HEK293T (cell line): ENCODE measurements around the gene HCN1.

Experiments
- CTCF ChIA-PET: fragments of 350-600 bp; formaldehyde crosslinking; extraction: SDS; loops from one replicate; lab custom pipeline; 2021; ENCODE audit warnings: antibody characterized with exemption, inconsistent platforms; lab: Yijun Ruan, JAX
- POLR2A ChIA-PET: fragments of 350-600 bp; formaldehyde crosslinking; extraction: SDS; loops from one replicate; lab custom pipeline; 2020; ENCODE audit warnings: antibody characterized with exemption, inconsistent platforms; lab: Yijun Ruan, JAX
- DNase-seq: peaks from one replicate; pipeline ENCODE4 v3.0.0; 2012; ENCODE audit warnings: mixed read lengths; ENCODE audit errors: extremely low spot score
- ARNT ChIP-seq: fragments of 450-650 bp; IDR thresholded peaks from 2 replicates; pipeline ENCODE4 v1.6.1; 2017; ENCODE audit warnings: mild to moderate bottlenecking
- BHLHE40 ChIP-seq: fragments of 450-650 bp; IDR thresholded peaks from 2 replicates; pipeline ENCODE4 v1.6.1; 2016; ENCODE audit warnings: mild to moderate bottlenecking, moderate library complexity, borderline replicate concordance
- CTBP1 ChIP-seq: fragments of 450-650 bp; IDR thresholded peaks from 2 replicates; pipeline ENCODE4 v1.6.1; 2016; ENCODE audit warnings: borderline replicate concordance
- ELF4 ChIP-seq: fragments of 450-650 bp; IDR thresholded peaks from 2 replicates; pipeline ENCODE4 v1.6.1; 2017; ENCODE audit warnings: antibody characterized with exemption
- FOXA1 ChIP-seq: fragments of 450-650 bp; IDR thresholded peaks from 2 replicates; pipeline ENCODE4 v1.6.1; 2016; ENCODE audit warnings: mild to moderate bottlenecking
- FOXK2 ChIP-seq: fragments of 450-650 bp; IDR thresholded peaks from 2 replicates; pipeline ENCODE4 v1.6.1; 2016; ENCODE audit warnings: mild to moderate bottlenecking
- FOXM1 ChIP-seq: fragments of 450-650 bp; IDR thresholded peaks from 2 replicates; pipeline ENCODE4 v1.6.1; 2017; ENCODE audit warnings: mild to moderate bottlenecking, borderline replicate concordance
- HDGF ChIP-seq: fragments of 450-650 bp; IDR thresholded peaks from 2 replicates; pipeline ENCODE4 v1.6.1; 2017; ENCODE audit warnings: antibody characterized with exemption, borderline replicate concordance
- L3MBTL2 ChIP-seq: fragments of 450-650 bp; conservative IDR thresholded peaks from 2 replicates; pipeline ENCODE4 v1.6.1; 2016; ENCODE audit warnings: mild to moderate bottlenecking
- LEF1 ChIP-seq: fragments of 450-650 bp; IDR thresholded peaks from 2 replicates; pipeline ENCODE4 v1.6.1; 2017; ENCODE audit warnings: mild to moderate bottlenecking, borderline replicate concordance
- NFRKB ChIP-seq: fragments of 450-650 bp; IDR thresholded peaks from 2 replicates; pipeline ENCODE4 v1.6.1; 2016; ENCODE audit warnings: mild to moderate bottlenecking, moderate library complexity
- SP1 ChIP-seq: fragments of 450-650 bp; IDR thresholded peaks from 2 replicates; pipeline ENCODE4 v1.6.1; 2017
- SUZ12 ChIP-seq: fragments of 450-650 bp; IDR thresholded peaks from 2 replicates; pipeline ENCODE4 v1.6.1; 2016; ENCODE audit warnings: mild to moderate bottlenecking
- TARDBP ChIP-seq: fragments of 450-650 bp; IDR thresholded peaks from 2 replicates; pipeline ENCODE4 v1.6.1; 2016
- ZNF384 ChIP-seq: fragments of 450-650 bp; IDR thresholded peaks from 2 replicates; pipeline ENCODE4 v1.6.1; 2016
- TF ChIP-seq, protein P1 (sequence below): fragments of 450-650 bp; IDR thresholded peaks from 2 replicates; pipeline ENCODE4 v1.6.1; 2016

Gene HCN1

GRCh38 chr5:45622365-45622764, 73.8 kb downstream of the HCN1 start:
- CTCF ChIA-PET = interaction anchor here (0.6 kb wide), 1 partner anchor 18 kb away, joined by 3 read pairs; no protein-coding TSS in a partner anchor
- POLR2A ChIA-PET = no interaction called here
- TF ChIP-seq FOXK2 = no peak
- no peak for TF ChIP-seq TARDBP
- TF ChIP-seq ARNT = no peak
- TF ChIP-seq HDGF = no peak
- TF ChIP-seq L3MBTL2 = no peak
- TF ChIP-seq ZNF384 = no peak
- TF ChIP-seq, protein P1, sequence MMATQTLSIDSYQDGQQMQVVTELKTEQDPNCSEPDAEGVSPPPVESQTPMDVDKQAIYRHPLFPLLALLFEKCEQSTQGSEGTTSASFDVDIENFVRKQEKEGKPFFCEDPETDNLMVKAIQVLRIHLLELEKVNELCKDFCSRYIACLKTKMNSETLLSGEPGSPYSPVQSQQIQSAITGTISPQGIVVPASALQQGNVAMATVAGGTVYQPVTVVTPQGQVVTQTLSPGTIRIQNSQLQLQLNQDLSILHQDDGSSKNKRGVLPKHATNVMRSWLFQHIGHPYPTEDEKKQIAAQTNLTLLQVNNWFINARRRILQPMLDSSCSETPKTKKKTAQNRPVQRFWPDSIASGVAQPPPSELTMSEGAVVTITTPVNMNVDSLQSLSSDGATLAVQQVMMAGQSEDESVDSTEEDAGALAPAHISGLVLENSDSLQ = no peak
- TF ChIP-seq SUZ12 = no peak
- no peak for TF ChIP-seq FOXA1
- no peak for TF ChIP-seq BHLHE40
- no peak for TF ChIP-seq ELF4
- no peak for TF ChIP-seq LEF1
- TF ChIP-seq SP1 = no peak
- TF ChIP-seq CTBP1 = no peak
- no peak for TF ChIP-seq FOXM1
- TF ChIP-seq NFRKB = no peak
- DNase-seq = no peak

- DNase-seq = no peak
- TF ChIP-seq NFRKB = no peak
- no peak for TF ChIP-seq L3MBTL2
- TF ChIP-seq, protein P1 = no peak
- no peak for TF ChIP-seq SP1
- no peak for TF ChIP-seq ZNF384
- no peak for TF ChIP-seq FOXA1
- no peak for TF ChIP-seq ELF4
- no peak for TF ChIP-seq TARDBP
- no peak for TF ChIP-seq FOXM1
- TF ChIP-seq FOXK2 = no peak
- no peak for TF ChIP-seq BHLHE40
- TF ChIP-seq CTBP1 = no peak
- TF ChIP-seq HDGF = no peak
- no peak for TF ChIP-seq SUZ12
- TF ChIP-seq LEF1 = no peak
- no peak for TF ChIP-seq ARNT
- POLR2A ChIA-PET = no interaction called here
- CTCF ChIA-PET = no interaction called here
These were observed 78.2 kb downstream of the HCN1 start for GRCh38 chr5:45617859-45618416.

- CTCF ChIA-PET = no interaction called here
These were observed 86.5 kb downstream of the HCN1 start for GRCh38 chr5:45609661-45610060.

GRCh38 chr5:45604092-45604491, 92.1 kb downstream of the HCN1 start:
- TF ChIP-seq TARDBP (no peak), ARNT (no peak), FOXA1 (no peak), BHLHE40 (no peak), LEF1 (no peak), SP1 (no peak), NFRKB (no peak), SUZ12 (no peak)
- TF ChIP-seq, protein P1 = no peak
- ChIA-PET POLR2A (no interaction called here), CTCF (interaction anchor here (1.7 kb wide), 1 partner anchor 9 kb away, joined by 4 read pairs; no protein-coding TSS in a partner anchor)
- no peak for DNase-seq

More at GRCh38 chr5:45609661-45610060, 86.5 kb downstream of the HCN1 start:
- no peak for DNase-seq
- POLR2A ChIA-PET = no interaction called here
- TF ChIP-seq LEF1 (no peak), ZNF384 (no peak), HDGF (no peak), ARNT (no peak), FOXK2 (no peak), BHLHE40 (no peak), FOXM1 (no peak), CTBP1 (no peak), FOXA1 (no peak)
- TF ChIP-seq, protein P1 = no peak

DNA sequence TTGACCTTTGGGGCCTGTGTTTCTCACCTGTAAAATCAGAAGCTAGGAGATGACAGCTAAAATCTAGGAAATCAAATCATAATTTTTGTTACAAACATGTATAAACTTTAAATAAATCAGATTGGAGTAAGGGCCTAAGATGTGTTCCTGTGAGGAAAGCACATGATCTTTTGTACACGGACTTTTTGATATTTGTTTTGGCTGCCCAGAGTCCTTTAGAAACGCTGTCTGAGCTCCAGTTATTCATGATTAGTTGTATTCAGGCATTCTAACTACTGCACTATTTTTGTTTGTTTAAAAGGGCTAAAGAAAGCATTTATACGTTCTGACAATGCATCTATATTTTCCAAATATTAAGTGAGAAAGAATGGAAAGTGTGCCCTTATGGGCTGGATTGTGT, 94.8 kb downstream of the HCN1 start:
- POLR2A ChIA-PET = no interaction called here
- DNase-seq = no peak
- CTCF ChIA-PET = no interaction called here
- no peak for TF ChIP-seq LEF1
- no peak for TF ChIP-seq SUZ12
- TF ChIP-seq TARDBP = no peak
- no peak for TF ChIP-seq BHLHE40
- no peak for TF ChIP-seq CTBP1
- TF ChIP-seq SP1 = no peak
- TF ChIP-seq FOXK2 = no peak
- TF ChIP-seq L3MBTL2 = no peak
- TF ChIP-seq ELF4 = no peak
- TF ChIP-seq, protein P1 = no peak
- TF ChIP-seq ZNF384 = no peak
- TF ChIP-seq NFRKB = no peak
- TF ChIP-seq HDGF = no peak
- TF ChIP-seq ARNT = no peak
- TF ChIP-seq FOXA1 = no peak
- TF ChIP-seq FOXM1 = no peak
